Measurements from ENCODE around the gene CHIT1.
A peak's percentile ranks its signal among the peaks of the same experiment; 100 is the strongest.
"Not testable (repeated sequence)": the region's sequence is repeated elsewhere in the genome, so short reads cannot be mapped to it uniquely, and the experiment has no call there.

Gene CHIT1

GRCh38 chr1:203265541-203265940 lies 36.1 kb upstream of the CHIT1 start:
- DNase-seq = no peak

- DNase-seq = no peak
These were observed 34.6 kb upstream of the CHIT1 start for GRCh38 chr1:203264052-203264501.

GRCh38 chr1:203263496-203263895 lies 34.0 kb upstream of the CHIT1 start:
- no peak for DNase-seq

- DNase-seq = not testable (repeated sequence)
These were observed 27.2 kb upstream of the CHIT1 start for GRCh38 chr1:203256636-203257035.

GRCh38 chr1:203254782-203255181 lies 25.3 kb upstream of the CHIT1 start:
- DNase-seq = not testable (repeated sequence)

- no peak for DNase-seq
These were observed 23.2 kb upstream of the CHIT1 start for GRCh38 chr1:203252678-203253077.

GRCh38 chr1:203251466-203251865 lies 22.0 kb upstream of the CHIT1 start:
- DNase-seq = no peak

GRCh38 chr1:203250911-203251310 lies 21.4 kb upstream of the CHIT1 start:
- peak; percentile 13 for DNase-seq

- DNase-seq = no peak
These were observed 15.3 kb upstream of the CHIT1 start for GRCh38 chr1:203244776-203245175.

- DNase-seq = not testable (repeated sequence)
These were observed 12.2 kb upstream of the CHIT1 start for GRCh38 chr1:203241708-203242107.

- DNase-seq = no peak
These were observed 10.2 kb upstream of the CHIT1 start for GRCh38 chr1:203239526-203240305.

GRCh38 chr1:203239081-203239480 lies 9.6 kb upstream of the CHIT1 start:
- no peak for DNase-seq

GRCh38 chr1:203238535-203238934 lies 9.1 kb upstream of the CHIT1 start:
- no peak for DNase-seq

- not testable (repeated sequence) for DNase-seq
These were observed 5.4 kb upstream of the CHIT1 start for GRCh38 chr1:203234901-203235300.

GRCh38 chr1:203228670-203229069 lies 803 bp downstream of the CHIT1 start:
- DNase-seq = no peak

- no peak for DNase-seq
These were observed 1.9 kb downstream of the CHIT1 start for GRCh38 chr1:203227371-203228083.

GRCh38 chr1:203225071-203225470 lies 4.4 kb downstream of the CHIT1 start:
- DNase-seq = no peak

- no peak for DNase-seq
These were observed 6.3 kb downstream of the CHIT1 start for GRCh38 chr1:203223012-203223775.

GRCh38 chr1:203219934-203220333 lies 9.5 kb downstream of the CHIT1 start:
- no peak for DNase-seq

- DNase-seq = no peak
These were observed 10.3 kb downstream of the CHIT1 start for GRCh38 chr1:203219171-203219570.

- no peak for DNase-seq
These were observed 11.8 kb downstream of the CHIT1 start for GRCh38 chr1:203217668-203218067.

GRCh38 chr1:203217139-203217655 lies 12.3 kb downstream of the CHIT1 start:
- no peak for DNase-seq

All from NCI-H1417 treated with DMSO at 0.1 percent for 48 hours (cell line).